T-helper 22 cell (primary cell): ENCODE results near the gene KLF3.
"Not testable (repeated sequence)": the region's sequence is repeated elsewhere in the genome, so short reads cannot be mapped to it uniquely, and the experiment has no call there.

Source experiments
- DNase-seq: peaks from one replicate; pipeline ENCODE4 v3.0.0-alpha.2; 2020; ENCODE audit warnings: low read depth

KLF3 gene

DNA sequence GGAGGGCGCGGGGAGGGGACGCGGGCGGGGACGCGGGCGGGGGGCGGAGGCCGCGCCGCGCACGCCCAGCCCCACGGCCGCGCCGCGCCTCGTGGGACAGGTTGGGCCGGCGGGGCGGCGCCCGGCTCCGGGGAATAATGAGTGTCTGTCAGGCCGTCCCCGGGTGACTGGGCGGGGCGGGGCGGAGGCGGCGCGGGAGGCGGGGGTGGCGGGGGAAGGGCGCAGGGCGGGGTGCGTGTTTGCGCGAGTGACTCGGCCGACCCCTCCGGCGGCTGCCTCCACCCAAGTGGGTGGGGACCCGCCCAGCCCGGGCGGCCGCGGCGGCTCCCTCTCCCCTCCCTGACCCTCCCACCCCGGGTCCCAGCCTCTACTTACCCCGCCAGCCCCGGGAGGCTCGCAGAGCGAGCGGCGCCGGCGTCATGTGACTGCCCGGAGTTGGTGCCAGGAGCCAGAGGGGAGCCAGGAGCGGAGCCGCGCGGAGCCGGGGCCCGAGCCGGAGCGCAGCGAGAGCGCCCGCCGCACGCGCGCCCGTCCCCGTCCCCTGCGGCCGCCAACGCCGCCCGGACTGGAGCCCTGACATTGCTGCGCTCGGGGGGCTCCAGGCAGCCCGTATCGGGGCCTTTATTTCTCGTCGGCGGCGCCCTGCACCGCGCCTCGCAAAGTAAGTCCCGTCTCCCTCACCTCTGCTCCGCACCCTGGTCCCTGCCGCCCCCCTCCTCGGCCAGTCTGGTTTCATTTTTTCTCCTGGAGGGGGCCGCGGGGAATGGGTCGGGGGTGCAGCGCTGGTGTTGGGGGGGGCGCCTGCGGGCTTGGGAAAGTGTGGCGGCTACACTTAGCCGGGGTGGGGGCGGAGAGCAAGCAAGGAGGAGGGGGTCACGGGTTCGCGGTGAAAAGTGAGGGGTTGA is at the start of gene KLF3:
Gene KLF3, plus strand, starts transcription at position 399 of the 905 bp plus-strand sequence. CDS start 16,427 bp downstream, outside the sequence.
- peak; percentile 89 for DNase-seq

DNA sequence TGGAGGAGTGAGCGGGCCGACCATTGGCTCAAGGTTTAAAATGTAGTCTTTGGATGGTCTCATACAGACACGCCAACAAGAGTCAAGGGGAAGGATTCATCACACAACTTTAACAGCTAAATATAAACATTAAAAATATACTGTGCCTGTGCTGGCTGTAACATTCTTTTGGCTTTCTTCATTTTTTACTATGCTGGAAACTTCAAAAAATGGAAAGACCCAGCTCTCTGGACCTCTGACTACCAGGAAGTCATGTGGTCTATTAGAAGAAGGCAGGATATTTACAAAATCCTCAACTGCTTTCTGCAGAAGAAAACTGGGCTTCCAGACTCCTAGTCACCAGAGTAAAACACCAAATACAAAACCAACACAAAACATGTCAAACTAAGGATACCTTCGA is 49.8 kb upstream of the KLF3 start:
- DNase-seq = no peak

DNA sequence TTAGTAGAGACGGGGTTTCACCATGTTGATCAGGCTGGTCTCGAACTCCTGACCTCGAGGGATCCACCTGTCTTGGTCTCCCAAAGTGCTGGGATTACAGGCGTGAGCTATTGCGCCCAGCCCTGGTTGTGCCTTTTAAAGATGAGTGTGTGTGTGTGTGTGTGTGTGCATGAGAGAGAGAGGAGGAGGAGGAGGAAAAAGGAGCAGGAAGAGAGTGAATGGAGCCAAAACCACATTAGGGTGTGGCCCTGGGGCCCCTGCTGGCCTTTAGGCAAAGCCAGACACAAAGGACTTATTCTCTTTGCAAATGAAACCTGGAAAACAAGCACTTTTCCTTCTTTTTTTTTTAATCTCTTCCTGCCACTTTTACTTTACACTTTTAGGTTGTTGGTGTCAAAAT is 48.2 kb upstream of the KLF3 start:
- no peak for DNase-seq

DNA sequence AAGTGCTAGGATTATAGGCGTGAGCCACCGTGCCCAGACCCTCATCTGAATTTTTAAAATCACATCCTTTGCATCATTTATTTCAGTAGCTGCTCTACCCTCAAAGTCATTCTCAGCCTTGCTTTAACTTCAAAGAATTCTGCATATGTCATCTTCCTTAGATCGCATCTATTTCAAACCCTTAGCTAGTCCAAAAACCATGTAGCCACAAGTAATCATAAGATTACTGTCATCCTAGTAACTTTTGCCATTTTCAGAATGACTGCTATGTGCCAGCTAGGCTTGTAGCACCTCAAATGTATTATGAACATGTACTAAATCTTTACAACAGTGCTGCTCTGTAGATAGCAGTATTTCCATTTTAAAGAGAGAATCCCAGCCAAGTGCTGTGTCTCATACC is 45.5 kb upstream of the KLF3 start:
- DNase-seq = no peak

DNA sequence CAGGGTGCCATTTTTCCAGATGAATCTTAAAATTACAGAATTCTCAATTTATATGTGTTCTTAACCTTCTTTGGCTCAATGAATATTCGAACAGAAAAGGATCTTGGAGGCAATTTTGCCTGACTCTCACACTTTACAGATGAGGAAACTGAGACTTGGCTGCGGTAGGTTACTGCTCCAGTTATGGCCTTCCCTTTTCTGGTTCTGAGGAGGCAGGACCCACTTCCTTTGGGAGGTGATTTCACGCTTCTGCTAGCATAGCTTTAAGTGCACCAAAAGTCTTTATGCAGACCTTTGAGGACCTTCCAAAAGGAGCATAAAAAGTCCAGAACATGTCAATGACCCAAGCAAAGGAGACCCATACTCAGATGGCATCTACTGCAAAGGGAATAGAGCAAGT is 44.7 kb upstream of the KLF3 start:
- no peak for DNase-seq

DNA sequence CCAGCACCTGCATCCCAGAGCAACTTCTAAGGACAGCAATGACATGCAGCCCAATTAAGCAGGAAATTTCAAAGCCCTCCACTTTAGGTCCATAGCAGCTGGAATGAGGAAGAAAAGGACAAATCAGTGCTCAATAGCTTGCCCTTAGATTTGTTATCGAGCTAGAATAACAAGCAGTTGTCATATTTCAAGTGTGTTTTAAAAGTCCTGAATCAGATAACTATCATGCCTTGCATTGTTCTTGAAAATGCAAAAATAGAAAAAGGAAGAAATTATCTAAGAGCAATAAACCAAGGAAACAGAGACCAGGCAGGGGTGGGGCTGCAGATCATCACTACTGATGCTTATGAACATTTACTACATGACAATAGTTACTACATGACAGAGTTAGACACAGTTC is 43.9 kb upstream of the KLF3 start:
- DNase-seq = no peak

DNA sequence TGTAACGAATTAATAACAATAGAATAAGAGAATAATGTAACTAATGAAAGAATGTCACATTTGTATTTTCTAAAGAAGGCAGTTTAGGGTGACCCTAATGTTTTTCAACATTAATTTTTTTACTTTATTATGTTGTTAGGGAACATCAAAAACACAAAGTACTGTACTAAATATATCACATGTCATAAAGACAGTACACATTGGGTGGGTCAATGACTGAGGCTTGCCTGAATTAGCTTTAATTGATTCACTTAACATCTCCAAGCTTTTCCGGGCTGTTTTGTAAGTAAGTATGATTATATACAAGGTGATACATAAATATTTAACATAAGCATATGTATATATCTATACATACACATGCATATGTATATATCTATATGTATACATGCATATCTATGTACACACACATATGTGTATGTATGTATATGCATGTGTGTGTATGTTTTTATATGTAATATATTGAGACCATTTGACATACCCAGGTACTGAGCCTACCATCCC is 43.4 kb upstream of the KLF3 start:
- no peak for DNase-seq

DNA sequence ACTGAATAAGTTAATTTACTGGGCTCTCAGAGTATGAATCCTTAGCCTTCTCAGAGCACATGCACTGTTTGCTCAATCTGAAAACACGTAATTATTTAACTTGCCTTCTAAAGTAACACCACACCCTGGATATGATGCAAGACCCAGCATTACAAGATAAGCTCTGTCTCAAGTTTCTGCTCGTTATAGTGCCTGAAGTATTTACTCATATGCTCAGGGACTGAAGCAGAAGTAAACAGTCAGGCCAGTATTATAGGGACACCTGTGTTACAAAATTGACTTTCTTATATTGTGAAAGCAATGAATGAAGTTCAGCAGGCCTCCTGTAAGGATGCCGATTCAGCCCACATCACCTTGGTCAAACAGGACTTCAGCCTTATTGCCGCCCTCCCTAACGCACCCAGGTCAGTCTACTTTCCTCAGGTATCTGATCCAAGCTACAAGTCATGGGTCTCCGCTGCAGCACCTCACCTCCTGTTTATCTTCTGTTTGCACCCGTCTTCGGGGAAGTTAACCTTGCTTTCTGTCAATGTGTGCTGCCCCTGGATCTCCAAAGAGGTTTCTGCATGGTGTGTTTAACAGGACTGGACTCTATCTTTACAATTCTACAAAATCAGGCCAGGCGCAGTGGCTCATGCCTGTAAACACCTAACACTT is 42.8 kb upstream of the KLF3 start:
- no peak for DNase-seq

DNA sequence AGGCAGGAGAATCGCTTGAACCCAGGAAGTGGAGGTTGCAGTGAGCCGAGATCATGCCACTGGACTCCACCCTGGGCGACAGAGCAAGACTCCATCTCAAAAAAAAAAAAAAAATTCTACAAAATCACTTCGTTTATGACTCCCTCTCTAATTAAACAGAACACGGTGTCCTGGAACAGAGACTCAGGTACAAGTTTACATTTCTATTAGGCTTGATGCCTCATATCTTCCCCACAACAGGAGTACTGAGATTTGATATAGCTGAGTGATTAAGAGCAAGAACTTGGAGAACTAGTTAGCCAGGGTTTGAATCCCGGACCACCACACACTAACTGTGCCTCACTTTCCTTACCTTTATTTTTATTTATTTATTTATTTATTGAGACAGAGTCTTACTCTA is 42.2 kb upstream of the KLF3 start:
- no peak for DNase-seq

DNA sequence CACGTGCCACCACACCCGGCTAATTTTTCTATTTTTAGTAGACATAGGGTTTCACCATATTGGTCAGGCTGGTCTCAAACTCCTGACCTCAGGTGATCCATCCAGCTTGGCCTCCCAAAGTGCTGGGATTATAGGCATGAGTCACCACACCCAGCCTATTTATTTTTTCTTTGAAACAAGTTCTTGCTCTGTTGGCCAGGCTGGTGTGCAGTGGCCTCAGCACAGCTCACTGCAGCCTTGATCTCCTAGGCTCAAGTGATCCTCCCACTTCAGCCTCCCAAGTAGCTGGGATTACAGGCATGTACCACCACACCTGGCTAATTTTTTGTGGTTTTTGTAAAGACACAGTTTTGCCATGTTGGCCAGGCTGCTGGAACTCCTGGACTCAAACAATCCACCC is 41.7 kb upstream of the KLF3 start:
- DNase-seq = not testable (repeated sequence)

DNA sequence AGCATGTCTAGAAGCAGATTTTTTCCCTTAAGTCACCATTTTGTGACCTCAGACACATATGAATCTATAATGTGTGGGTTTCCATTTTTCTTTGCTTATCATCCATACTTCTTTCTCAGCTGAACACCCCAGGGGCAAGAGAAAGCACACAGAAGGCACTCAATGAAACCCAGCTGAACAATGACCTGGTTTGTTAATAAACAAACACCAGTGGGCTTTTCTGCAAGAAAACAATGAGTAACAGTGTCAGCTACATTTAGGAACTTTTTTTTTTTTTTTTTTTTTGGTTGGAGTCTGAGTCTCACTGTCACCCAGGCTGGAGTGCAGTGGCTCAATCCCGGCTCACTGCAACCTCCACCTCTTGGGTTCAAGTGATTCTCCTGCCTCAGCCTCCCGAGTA is 40.7 kb upstream of the KLF3 start:
- DNase-seq = no peak

DNA sequence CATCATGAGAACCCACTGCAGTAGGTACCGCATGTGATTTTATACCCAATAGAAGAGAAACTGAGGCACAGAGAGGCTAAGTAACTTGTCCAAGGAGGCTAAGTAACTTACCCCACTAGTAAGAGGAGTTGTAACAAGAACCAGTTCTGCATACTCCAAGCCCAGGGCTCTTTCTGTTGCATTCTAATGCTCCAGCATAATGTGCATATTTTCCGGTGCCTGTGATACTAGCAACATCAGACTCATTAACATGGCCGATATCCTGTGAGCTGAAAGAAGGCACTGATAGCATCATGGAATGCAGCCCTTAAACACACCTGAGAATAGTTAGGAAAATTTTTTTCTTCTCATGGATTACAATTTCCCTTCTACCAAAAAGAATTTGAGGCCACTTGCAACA is 39.7 kb upstream of the KLF3 start:
- DNase-seq = no peak

DNA sequence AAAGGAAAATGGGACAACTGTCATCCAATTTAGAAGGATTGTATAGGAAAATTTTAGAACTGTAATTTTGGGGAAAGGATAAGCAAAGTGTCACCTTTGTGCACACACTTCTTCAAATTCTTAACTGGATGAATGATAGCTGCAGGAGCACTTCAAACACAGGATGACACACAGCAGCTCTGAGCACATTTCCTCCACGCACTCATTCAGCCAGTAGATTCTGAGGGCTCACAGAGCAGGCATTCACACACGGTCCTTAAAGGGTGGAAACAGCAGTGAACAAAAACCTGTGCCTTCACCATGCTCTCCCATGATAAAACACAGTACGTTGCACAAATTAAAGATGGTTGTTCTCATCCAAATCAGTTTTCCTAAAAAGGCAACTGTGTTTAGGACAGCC is 38.5 kb upstream of the KLF3 start:
- DNase-seq = no peak

DNA sequence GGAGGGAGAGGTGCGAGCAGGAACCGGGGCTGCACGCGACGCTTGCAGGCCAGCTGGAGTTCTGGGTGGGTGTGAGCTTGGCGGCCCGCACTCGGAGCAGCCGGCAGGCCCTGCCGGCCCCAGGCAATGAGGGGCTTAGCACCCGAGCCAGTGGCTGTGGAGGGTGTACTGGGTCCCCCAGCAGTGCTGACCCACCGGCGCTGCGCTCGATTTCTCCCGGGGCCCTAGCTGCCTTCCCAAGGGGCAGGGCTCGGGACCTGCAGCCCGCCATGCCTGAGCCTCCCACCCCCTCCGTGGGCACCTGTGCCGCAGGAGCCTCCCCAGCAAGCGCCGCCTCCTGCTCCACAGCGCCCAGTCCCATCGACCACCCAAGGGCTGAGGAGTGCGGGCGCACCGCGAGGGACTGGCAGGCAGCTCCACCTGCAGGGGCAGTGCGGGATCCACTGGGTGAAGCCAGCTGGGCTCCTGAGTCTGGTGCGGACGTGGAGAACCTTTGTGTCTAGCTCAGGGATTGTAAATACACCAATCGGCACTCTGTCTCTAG is 37.0 kb upstream of the KLF3 start:
- DNase-seq = not testable (repeated sequence)

DNA sequence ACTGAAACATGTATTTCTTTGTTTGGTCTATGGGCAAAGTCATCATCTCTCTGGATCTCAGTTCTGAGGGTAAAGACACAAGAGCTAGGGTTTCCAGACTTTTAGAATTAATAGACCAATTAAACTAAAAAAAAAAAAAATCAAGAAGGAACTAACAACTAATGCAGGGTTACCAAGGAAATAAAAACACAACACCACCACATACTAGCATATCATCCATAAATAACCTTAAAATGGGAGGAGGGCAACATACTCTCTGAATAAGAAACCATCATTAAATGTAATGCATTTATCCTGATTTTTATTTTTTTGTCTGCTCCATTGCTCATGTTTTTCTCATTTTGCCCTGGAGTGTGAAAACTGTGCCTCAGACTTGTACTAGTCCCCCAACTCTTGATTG is 33.5 kb upstream of the KLF3 start:
- DNase-seq = no peak

DNA sequence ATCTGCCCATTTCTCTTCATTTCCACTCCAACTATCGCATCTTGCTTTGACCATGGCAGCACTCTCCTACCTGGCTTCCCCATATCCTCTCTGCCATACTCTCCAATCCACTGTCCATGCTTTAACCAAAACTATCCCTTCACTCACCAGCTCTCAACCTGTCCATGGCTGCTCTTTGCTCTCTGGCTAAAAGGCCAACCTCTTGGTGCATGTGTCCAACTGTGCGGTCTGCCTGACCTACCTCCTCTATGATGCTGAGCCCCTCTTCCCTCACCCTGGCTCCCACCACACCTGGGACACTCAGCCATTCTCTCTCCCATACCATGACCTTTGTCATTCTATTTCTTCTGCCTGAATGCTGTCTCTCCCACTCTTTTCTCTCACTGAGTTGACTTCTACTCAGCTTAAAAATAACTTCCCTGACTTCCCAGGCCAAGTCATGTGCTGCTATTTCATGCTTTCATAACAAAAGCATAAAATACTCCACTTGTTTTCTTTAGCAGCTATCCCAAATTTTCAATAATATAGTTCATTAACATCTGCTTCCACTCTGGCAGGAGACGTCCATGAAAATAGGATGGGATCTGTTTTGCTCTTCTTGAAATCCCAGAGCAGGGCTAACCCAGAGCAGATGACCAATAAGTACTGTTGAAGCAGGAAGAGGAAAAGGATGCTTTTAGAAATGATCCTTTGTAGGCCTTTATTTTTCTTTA is 29.8 kb upstream of the KLF3 start:
- DNase-seq = no peak

DNA sequence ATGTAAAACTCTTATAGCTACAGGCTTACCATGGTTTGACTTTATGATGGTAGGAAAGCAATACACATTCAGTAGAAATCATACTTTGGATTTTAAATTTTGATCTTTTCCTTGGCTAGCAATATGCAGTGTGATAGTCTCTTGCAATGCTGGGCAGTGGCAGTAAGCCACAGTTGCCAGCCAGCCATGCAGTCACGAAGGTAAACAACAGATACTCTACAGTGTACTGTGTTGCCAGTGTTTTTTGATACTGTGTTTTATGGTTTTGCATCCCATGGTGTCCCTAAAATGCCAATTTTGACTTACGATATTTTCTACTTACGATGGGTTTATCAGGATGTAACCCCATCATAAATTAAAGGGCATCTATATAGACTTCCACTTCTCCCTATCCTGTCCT is 24.8 kb upstream of the KLF3 start:
- DNase-seq = no peak

DNA sequence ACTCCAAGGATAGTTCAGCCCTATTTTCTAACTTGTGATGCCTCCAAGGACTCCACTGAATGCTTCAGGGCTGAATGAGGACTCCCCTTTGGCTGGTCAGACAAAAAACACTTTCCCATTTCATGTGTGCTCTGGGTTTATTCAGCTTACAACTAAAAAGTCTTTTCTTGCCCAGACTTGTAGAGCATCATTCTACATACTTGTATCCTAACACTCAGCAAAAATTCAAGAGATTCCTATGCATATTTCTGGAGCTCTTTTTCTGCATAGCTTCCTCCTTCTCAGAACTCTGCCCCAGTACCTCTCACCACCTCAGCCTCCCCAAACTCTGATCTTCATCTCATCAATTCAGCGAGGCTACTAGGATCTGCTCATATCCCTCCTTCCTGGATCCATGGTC is 22.2 kb upstream of the KLF3 start:
- DNase-seq = no peak

DNA sequence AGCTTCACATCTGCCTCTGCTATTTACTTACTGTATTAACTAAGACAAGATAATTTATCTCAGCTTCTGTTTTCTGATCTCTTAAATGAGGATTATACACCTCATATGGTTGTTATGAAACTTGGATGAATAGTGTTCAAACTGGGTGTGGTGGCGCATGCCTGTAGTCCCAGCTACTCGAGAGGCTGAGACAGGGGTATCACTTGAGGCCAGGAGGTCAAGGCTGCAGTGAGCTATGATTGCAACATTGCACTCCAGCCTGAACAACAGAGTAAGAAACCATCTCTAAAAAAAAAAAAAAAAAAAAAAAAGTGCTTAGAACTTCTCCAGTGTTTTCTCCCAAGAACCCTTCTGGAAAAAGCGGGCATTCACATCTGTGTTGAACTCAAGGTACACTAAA is 19.8 kb upstream of the KLF3 start:
- no peak for DNase-seq

DNA sequence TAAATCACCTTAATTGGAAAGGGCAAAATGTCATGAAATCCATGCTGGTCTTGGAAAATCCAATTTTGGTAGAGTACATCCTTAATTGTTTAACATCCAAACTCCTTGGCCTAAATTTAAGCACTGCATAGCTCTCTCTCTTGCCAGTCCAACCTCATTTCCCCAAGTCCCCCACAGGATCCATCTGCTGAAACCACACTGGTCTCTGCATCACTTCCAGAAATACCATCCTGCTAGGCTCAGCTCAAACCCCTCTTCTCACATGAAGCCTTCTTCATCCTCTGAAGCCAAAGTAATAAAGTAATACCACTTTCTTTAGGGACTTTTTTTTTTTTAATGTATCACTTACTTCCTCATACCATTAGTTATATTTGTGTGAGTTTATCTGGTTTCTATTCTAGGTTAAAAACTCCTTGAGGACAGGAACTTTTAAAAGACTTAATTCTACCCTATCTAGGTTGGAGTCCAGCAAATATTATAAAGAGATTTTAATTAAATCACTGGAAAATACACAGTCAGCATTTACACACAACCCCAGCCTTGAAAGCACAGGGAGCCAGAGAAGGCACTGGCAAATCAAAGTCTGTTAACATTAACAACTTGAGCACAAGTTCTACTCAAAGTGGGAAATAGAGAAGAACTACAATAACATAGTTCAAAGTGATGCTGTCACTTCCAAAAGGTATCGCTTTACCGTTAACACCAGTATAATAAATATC is 16.7 kb upstream of the KLF3 start:
- DNase-seq = no peak

DNA sequence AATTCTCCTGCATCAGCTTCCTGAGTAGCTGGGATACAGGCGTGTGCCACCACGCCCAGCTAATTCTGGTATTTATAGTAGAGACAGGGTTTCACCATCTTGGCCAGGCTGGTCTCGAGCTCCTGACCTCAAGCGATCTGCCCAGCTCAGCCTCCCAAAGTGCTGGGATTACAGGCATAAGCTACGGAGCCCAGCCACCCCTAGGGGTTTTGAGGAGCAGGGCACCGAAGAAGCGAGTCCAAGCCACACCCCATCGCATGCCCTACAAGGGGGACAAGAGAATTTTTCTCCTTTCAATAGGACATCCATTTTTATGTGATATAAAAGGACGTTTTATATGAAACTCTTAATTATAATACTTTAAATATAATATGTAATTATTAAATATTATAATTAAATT is 13.9 kb upstream of the KLF3 start:
- DNase-seq = no peak

DNA sequence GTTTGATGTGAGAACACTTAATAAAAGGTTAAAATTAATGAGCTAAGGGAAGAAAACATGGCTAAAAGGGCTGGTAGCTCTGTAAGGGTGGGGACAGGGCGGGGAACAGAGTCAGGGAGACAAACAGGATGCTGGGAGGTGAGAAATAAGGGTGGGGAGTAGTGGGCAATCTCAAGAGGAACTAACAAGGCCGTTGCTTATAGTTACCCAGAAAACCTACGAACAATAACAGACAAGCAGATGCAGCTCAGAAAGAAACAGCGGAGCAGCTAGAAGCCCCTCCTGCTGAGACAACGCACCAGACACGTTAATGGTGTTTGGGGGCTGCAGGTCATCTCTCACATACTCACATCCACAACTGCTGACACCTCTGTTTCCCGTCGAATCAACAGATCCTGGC is 9.7 kb upstream of the KLF3 start:
- no peak for DNase-seq
